Forelimb muscle (tissue), 1 donor: ENCODE measurements around the gene RNF31. TPM values are rescaled to one million over a fixed set of nuclear protein-coding genes. Genes with fewer than 3 reads are reported as not detected.

Experiments
- DNase-seq: peaks from one replicate; pipeline ENCODE4 v3.0.0-alpha.2; 2013; ENCODE audit warnings: low read depth
- polyA plus RNA-seq: library from polyadenylated mRNA; unstranded; fragments of 120-200 nt; gene quantifications from one replicate; pipeline ENCODE4 v1.2.1, GENCODE V29; 2013; ENCODE audit not compliant: insufficient read length

The RNF31 gene
- polyA plus RNA-seq, 1 donor = 32.6 TPM

- DNase-seq = no peak
Observed at GRCh38 chr14:24116128-24116814, 31.0 kb upstream of the RNF31 start.

- DNase-seq = no peak
Observed at GRCh38 chr14:24117179-24117578, 30.1 kb upstream of the RNF31 start.

GRCh38 chr14:24119691-24120090 lies 27.6 kb upstream of the RNF31 start:
- no peak for DNase-seq

GRCh38 chr14:24121210-24121609 lies 26.1 kb upstream of the RNF31 start:
- no peak for DNase-seq

GRCh38 chr14:24122416-24122815 lies 24.9 kb upstream of the RNF31 start:
- DNase-seq = no peak

- DNase-seq = no peak
Observed at GRCh38 chr14:24122898-24123297, 24.4 kb upstream of the RNF31 start.

- DNase-seq = no peak
Observed at GRCh38 chr14:24123424-24124417, 23.6 kb upstream of the RNF31 start.

GRCh38 chr14:24126939-24127338 lies 20.4 kb upstream of the RNF31 start:
- DNase-seq = no peak

- DNase-seq = no peak
Observed at GRCh38 chr14:24127673-24128072, 19.6 kb upstream of the RNF31 start.

- DNase-seq = no peak
Observed at GRCh38 chr14:24129410-24129998, 17.8 kb upstream of the RNF31 start.

GRCh38 chr14:24130380-24130716 lies 16.9 kb upstream of the RNF31 start, which contains the start of gene FITM1:
Gene FITM1 (plus strand): TSS chr14:24130659. CDS start chr14:24131564, 905 bp downstream.
- no peak for DNase-seq

- peak; percentile 32 for DNase-seq
Observed at GRCh38 chr14:24130717-24131548, 16.4 kb upstream of the RNF31 start.

- DNase-seq = no peak
Observed at GRCh38 chr14:24131549-24131966, 15.7 kb upstream of the RNF31 start.

GRCh38 chr14:24132061-24132685 lies 15.1 kb upstream of the RNF31 start:
- DNase-seq = no peak

GRCh38 chr14:24132976-24133375 lies 14.3 kb upstream of the RNF31 start:
- DNase-seq = no peak

GRCh38 chr14:24133735-24134134 lies 13.6 kb upstream of the RNF31 start:
- DNase-seq = no peak

- no peak for DNase-seq
Observed at GRCh38 chr14:24135584-24135833, 11.8 kb upstream of the RNF31 start.

- DNase-seq = peak; percentile 43
Observed at GRCh38 chr14:24135834-24136683, 11.2 kb upstream of the RNF31 start, which contains the start of gene PSME1. Gene PSME1 (plus strand): TSS chr14:24136194. CDS start chr14:24136263, 69 bp downstream.

- no peak for DNase-seq
Observed at GRCh38 chr14:24136684-24137528, 10.4 kb upstream of the RNF31 start.
